Stimulated activated CD4-positive, alpha-beta T cell treated with anti-CD3 and anti-CD28 coated beads, Interleukin-4, amount 100 ng/mL, for 4 hours (primary cell): Measurements from ENCODE around the gene TPRG1L.

Experiments
- DNase-seq, 2 experiments: peaks; one replicate each; pipeline ENCODE4 v3.0.0-alpha.2; 2020

TPRG1L gene

DNA sequence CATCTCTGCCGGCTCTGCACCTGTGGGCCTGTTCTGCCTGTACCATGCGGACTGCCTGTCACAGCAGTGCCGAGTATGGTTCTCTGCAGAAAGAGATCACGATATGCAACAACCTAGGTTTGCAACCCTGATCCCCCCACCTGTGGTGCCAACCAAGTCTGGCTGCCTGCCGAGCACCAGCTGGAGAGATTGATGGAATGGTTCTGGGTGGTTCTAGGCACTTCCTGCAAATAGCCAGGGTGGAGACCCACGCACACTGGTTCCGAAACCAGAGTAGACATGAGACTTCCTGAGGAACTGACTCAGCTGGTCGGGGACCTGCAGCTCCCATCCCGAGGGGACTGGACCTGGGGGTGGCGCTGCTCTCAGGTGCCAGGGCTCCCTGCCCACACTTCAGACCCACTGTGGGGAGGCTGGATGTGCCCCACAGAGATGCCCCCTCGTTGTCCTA is 5.4 kb downstream of the TPRG1L start:
- DNase-seq: no peak

GRCh38 chr1:3630914-3631313 is 6.1 kb downstream of the TPRG1L start:
- no peak for DNase-seq

- DNase-seq: no peak
Observed at GRCh38 chr1:3631320-3632260, 6.8 kb downstream of the TPRG1L start.

DNA sequence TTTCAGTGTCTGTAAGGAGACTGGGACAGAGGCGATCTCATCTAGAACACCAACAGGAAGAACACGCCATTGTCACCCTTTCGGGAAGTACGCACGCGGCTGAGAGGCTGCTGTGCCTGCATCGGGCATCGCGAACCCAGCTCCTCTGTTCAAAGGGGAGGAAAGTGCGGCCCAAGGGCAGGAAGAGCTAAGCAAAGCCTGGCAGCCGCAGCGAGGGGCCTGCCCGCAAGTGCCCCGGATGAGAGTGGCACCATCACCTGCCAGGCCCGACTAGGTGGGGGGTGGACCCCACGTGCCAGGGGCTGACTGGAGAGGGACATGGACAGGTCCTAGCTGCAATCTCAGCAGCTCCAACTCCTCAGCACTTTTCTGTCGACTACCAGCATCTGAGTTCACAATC is 7.5 kb downstream of the TPRG1L start:
- DNase-seq: no peak

DNA sequence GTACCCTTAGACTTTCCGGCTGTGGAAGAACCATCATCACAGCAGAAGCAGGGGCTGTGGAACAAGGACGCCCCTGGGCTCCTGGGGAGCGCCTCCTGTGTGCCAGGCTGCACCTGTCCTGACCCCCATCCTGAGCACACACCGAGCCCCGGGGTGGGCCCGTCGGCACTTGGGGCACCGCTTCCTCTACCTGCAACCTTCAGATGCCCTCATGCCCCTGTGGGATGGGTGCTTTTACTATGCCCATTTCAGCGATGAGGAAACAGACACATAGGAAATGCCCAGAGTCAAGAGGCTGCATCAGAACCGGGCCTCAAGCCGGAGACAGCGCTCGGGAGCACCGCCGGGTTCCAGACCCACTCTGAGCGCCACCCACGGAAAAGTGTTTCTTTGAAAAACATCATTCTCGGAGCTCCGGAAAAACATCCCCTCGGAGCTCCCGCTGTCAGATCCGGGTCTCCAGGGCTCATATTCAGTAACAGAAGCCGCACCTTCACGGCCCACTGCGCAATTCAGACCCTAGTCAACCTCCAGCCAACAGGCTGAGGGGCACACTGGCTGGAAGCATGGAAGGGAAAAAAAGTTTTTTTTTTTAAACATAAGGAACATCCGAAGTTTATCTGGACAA is 8.0 kb downstream of the TPRG1L start:
- DNase-seq: no peak

DNA sequence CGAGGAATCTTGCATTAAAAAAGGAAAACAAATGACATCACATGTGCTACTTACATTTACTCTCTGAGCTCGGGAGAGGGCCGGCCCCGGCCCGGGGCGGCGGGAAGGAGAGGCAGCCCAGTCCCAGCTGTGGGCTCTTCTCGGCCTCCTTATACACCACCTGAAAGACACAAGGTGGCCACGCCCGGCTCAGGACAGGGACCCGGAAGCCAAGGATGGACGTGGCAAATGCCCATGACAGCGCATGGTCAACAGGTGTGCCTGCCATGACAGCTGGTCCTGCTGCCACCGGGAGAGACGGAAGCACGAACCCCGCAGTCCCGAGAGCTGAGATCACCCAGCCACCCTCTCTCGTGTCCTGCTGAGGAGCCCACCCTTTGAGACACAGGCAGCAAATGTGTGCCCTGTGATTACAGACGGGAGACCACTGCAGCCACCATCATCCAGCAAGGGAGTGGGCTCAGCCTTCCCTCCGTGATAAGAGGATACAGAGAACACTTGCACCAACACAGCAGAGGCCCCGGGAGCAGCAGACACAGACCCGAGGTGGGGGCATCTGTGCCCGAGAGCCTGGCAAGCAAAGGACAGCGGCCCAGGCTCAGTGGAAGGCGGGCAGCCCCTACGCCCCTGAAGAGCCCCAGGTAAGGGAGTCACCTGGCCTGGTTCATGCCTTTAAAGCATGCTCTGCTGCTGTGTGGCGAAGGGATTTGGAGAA is 8.7 kb downstream of the TPRG1L start:
- no peak for DNase-seq

DNA sequence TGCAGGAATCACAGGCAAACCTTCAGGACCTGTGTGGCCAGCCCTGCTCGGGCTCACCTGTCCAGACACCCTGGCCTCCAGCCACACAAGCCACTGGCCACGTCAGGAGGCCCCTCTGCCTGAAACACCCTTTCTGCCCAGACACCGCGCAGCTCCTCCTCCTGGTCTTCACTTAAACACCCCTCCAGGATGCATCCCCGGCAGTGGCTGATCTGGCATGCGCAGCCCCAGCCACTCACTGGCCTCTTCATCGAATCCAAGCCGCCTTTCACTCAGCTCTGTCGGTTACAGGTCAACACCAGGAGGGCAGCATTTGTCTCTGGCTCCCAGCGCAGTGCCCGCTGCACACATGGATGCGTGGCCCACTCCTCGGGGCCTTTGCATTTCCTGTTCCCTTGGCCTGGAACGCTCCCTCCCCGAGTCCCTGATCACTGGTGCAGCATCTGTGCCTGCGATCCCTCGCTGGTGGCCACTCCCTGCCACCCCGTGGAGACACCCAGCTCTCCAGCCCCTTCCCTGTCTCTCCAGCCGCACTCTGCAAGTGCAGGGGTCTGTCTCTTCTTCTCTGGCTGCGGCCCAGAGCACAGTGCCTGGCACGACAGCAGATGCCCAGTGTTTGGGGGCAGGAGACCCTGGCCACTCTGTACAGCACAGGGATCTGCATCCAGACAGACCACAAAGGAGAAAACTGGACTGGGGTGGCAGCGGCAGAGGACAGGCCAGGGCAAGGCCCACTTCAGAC is 9.4 kb downstream of the TPRG1L start:
- no peak for DNase-seq

- DNase-seq: no peak
Observed at GRCh38 chr1:3636080-3636479, 11.3 kb downstream of the TPRG1L start.

GRCh38 chr1:3636531-3636930 is 11.7 kb downstream of the TPRG1L start:
- DNase-seq: no peak

DNA sequence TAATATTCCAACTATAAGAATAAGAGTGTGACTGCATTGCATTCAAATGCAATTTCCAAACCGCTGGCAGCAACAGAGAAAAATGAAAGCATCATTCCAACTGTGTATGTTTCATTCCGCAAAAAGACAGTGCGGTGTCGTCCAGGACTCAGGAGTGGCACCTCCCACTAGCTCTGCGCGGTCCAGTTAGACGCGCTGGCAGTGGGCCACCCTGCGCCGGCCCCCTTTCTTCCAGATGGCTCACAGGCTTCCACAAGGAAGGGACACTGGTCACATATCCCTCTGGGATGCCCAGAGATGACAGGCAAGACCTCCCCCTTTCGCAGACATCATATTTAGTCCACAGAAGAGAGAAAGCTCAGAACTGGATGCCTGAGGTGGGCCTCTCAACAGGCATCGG is 13.2 kb downstream of the TPRG1L start:
- DNase-seq: no peak

- no peak for DNase-seq
Observed at GRCh38 chr1:3638676-3639075, 13.9 kb downstream of the TPRG1L start.

DNA sequence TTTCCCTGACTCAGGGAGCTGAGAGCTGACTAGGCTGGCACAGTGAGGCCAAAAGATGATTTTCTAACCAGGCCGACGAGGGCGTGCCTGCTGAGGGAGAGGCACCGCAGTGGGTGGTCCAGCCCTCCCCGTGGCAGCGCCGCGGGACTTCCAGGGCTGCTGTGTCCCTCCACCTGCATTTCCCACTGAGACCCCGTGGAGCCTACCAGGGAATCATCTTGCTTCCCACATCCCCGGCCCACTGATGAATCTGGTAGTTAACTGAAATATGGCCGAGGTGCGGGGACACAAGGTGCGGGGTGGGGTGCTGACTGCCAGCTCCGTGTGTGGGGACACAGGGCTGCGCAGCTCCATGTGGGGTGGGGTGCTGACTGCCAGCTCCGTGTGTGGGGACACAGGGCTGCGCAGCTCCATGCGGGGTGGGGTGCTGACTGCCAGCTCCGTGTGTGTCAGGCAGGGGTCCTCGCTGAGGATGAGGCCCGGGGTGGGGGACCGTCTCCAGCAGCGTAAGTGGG is 14.6 kb downstream of the TPRG1L start:
- DNase-seq: no peak

DNA sequence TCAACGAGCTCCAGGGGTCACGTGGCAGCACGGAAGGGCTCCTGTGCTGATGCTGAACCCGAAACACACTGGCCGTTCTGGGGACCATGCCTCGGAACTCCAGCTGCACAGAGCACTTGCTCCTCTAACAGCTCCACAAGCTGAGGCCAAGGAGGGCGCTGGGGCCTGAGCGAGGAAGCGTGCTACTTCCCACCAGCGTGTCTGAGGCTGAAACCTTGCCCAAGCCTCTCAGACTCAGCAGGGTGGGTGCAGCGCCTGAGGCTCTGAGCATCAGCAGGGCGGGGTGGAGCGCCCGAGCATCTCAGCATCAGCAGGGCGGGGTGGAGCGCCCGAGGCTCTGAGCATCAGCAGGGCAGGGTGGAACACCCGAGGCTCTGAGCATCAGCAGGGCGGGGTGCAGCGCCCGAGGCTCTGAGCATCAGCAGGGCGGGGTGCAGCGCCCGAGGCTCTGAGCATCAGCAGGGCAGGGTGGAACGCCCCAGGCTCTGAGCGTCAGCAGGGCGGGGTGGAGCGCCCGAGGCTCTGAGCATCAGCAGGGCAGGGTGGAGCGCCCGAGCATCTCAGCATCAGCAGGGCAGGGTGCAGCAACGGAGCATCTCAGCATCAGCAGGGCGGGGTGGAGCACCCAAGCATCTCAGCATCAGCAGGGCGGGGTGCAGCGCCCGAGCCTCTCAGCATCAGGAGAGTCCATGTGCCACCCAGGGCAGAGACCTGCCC is 15.5 kb downstream of the TPRG1L start:
- DNase-seq: no peak

DNA sequence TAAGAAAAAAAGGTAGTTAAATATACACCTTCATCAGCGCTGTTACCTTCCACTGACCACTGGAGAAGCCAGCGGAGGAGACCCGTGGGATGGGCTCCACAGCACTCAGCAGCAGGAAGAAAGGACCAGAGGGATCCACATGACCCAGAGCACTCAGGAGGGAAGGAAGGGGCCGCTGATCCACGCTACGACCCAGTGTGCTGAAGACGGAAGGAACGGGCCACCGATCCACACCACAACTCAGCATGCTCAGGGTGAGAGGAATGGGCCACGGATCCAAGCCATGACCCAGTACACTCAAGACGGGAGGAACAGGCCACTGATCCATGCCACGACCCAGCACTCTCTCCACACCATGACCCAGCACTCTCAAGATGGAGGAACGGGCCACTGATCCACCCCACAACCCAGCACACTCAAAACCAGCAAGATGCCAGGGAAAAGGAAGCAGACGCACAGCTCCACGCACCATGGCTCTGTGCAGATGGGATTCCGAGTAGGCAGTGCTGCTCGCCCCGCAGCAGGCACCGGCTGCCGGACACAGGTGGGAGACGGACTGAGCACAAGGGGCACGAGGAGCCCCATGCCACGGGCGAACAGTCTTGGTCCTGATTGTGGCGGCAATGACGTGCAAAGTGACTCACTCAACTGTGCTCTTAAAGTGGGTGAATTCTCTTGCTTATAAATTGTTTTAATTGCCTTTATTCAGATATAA is 16.4 kb downstream of the TPRG1L start:
- DNase-seq: no peak

GRCh38 chr1:3641816-3642215 is 17.0 kb downstream of the TPRG1L start:
- DNase-seq: no peak

DNA sequence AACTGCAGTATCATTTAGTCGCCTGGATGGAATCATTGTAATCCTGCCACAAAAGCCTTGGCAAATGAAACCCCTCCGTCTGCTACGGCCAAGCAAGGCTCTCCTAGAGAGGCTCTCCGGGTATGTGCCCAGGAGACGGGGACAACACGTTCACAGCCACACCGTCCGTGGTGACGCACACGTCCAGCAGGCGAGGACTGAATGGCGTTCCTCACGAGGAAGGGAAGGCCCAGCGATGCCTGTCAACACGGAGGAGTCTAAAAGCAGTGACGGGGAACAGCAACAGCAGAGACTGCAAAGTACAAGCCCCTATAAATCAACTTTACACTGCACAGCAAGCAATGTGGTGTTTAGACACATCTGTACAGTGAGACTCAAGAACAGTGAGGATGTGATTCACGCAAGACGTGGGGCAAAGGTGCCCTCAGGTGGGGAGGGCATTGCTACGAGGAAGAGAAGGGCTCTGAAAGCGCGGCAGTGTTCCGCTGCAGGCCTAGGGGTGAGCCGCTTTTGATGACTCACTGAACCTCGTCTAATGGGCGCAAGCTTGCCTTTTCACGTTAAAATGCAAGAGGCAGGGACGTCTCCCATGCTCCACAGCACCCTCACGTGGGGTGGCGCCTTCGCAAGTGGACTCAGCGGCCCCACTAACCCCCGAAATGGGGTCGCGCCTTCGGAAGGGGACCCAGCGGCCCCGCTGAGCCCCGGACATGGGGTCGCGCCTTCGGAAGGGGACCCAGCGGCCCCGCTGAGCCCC is 18.3 kb downstream of the TPRG1L start:
- DNase-seq: no peak

DNA sequence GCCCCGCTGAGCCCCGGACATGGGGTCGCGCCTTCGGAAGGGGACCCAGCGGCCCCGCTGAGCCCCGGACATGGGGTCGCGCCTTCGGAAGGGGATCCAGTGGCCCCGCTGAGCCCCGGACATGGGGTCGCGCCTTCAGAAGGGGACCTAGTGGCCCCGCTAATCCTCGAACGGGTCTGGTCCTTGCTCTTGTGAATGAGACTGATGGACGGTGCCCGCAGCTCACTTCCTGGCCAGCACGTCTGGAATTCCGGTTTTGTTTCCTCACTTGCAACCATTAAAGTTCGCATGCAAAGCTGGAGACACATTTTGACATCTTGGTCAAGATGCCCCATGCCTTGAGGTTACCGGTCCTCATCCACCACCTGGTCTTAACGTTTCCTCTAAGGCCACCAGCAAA is 19.5 kb downstream of the TPRG1L start:
- DNase-seq: no peak

DNA sequence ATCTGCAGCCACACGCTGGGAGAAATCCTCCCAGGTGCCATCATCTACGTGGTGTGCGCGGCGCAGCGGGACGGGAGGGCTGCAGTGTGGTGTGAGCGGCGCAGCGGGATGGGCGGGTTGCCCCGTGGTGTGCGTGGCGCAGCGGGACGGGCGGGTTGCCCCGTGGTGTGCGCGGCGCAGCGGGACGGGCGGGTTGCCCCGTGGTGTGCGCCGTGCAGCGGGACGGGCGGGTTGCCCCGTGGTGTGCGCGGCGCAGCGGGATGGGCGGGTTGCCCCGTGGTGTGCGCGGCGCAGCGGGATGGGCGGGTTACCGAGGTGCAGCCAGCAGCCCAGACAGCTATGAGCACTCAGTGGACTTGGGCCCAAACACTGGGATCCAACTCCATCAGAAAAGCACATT is 20.4 kb downstream of the TPRG1L start:
- no peak for DNase-seq

- no peak for DNase-seq
Observed at GRCh38 chr1:3645666-3646355, 21.0 kb downstream of the TPRG1L start.

DNA sequence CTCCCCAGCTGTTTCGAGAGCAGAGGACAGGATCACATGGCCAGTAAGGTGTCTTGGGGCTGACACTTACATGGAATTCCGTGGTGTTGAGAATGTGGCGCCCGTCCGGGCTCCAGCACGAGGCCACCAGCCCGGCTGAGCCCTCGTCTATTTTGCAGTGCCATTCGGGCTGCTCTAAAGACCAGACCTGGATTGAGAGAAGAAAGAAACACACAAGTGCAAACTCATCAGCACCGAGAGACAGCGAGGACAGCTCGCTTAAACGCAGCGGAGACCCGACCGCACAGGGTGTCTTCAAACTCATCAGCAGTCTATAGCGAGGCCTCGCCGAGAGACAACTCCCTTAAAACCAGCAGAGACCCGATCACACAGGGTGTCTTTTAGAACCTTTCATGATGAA is 21.8 kb downstream of the TPRG1L start:
- DNase-seq: no peak
